ENCODE measurements around the gene ARFGAP1.

ARFGAP1 gene

GRCh38 chr20:63226042-63226943, 46.3 kb upstream of the ARFGAP1 start:
- no peak overlapping the region for H3K4me3 ChIP-seq (ENCODE audit: low read depth, low read length)

DNA sequence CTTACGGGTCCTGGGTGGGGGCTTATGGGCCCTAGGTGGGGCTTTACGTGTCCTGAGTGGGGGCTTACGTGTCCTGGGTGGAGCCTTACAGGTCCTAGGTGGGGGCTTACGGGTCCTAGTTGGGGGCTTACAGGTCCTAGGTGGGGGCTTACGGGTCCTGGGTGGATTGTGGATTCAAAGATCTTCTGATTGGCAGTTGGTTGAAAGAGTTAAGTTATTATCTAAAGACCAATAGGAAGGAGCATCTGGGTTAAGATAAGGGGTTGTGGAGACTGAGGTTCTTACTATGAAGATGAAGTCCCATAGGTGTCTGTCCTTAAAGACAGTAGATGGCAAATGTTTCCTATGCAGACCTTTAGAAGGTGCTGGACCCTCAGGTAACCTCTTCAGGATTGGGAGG, 45.4 kb upstream of the ARFGAP1 start:
- DNase-seq = no peak
- TF ChIP-seq CTCF (IDR thresholded peaks at IDR 0.05; ENCODE audit: low read depth, low read length) = no peak
- H3K27me3 ChIP-seq (ENCODE audit: insufficient read depth, low read depth, severe bottlenecking) = peaks cover 3% of the 10 kb centered on the region
- no peaks in the 10 kb centered on the region for H3K36me3 ChIP-seq
- H3K9me3 ChIP-seq (ENCODE audit: severe bottlenecking) = no peaks in the 10 kb centered on the region
- H3K4me3 ChIP-seq (ENCODE audit: low read depth, low read length) = no peak overlapping the region
- H3K27ac ChIP-seq = no peak overlapping the region

More at GRCh38 chr20:63226042-63226943, 46.3 kb upstream of the ARFGAP1 start:
- H3K27me3 ChIP-seq (ENCODE audit: insufficient read depth, low read depth, severe bottlenecking) = peaks cover 7% of the 10 kb centered on the region
- H3K27ac ChIP-seq = no peak overlapping the region
- no peaks in the 10 kb centered on the region for H3K36me3 ChIP-seq
- TF ChIP-seq CTCF (IDR thresholded peaks at IDR 0.05; ENCODE audit: low read depth, low read length) = no peak
- no peak for DNase-seq
- H3K9me3 ChIP-seq (ENCODE audit: severe bottlenecking) = no peaks in the 10 kb centered on the region

DNA sequence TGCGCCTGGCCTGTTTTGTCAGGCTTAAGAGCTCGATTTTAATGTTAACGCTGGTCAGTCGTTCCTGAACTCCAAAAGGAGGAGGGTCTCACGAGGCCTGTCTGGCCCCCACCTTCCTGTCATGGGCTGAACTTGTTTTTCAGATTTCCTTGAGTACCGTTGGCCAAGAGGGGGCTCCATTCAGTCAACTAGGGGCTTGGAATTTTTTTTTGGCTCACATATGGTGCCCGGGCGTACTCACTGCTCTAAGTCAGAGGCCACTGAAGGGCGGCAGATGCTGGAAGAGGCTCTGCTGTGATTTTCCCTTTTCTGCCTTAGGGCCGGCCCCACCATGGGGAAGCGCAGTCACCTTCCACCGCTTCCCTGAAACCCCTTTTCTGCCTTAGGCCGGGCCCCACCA, 43.8 kb upstream of the ARFGAP1 start:
- no peak overlapping the region for H3K27ac ChIP-seq
- TF ChIP-seq CTCF (IDR thresholded peaks at IDR 0.05; ENCODE audit: low read depth, low read length) = no peak

GRCh38 chr20:63230800-63231268, 41.8 kb upstream of the ARFGAP1 start:
- Histone ChIP-seq H3K36me3 (no peaks in the 10 kb centered on the region), H3K4me3 (ENCODE audit: low read depth, low read length) (no peak overlapping the region), H3K27ac (no peak overlapping the region), H3K9me3 (ENCODE audit: severe bottlenecking) (no peaks in the 10 kb centered on the region), H3K27me3 (ENCODE audit: insufficient read depth, low read depth, severe bottlenecking) (no peaks in the 10 kb centered on the region)
- TF ChIP-seq CTCF (IDR thresholded peaks at IDR 0.05; ENCODE audit: low read depth, low read length) = peak; percentile 86
- DNase-seq = peak; percentile 85

More for the DNA sequence above, 43.8 kb upstream of the ARFGAP1 start:
- Histone ChIP-seq H3K27me3 (ENCODE audit: insufficient read depth, low read depth, severe bottlenecking) (no peaks in the 10 kb centered on the region), H3K4me3 (ENCODE audit: low read depth, low read length) (no peak overlapping the region), H3K36me3 (no peaks in the 10 kb centered on the region), H3K9me3 (ENCODE audit: severe bottlenecking) (no peaks in the 10 kb centered on the region)
- DNase-seq = no peak

DNA sequence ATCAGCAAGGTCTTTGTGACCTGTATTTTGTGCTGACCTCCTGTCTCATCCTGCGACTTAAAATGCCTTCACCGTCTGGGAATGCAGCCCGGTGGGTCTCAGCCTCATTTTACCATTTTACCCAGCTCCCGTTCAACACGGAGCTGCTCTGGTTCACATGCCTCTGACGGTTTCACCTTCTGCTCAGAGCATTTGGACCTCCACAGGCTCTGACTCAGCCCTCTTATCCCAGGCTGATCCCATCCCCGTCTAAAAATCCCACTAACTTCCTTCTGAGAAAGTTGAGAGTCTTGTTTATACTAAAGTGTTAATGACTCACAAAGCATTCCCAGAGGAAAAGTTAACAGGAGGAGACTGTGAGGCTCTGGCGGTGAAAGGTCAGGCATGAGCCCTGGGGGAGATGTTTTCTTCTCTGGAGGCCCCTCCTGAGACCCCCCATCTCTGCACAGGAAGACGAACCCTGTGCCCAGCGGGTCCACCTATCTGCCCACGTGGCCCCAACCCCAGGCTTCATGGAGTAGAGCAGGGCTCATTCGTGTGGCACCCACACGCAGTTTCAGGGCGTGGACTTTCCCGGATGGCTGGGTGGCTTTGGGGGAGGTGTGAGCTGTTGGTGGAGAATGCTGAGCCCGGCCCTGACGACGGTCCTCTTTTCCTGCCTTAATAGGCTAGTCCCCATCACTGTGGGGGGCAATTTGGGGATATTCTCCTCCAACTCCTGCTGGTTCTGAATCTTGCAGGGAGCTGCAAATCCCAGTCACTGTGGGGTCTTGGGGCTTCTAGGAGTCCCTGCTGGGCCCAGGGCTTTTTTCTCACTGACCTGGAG, 40.2 kb upstream of the ARFGAP1 start:
- DNase-seq = no peak
- H3K27me3 ChIP-seq (ENCODE audit: insufficient read depth, low read depth, severe bottlenecking) = no peaks in the 10 kb centered on the region
- H3K4me3 ChIP-seq (ENCODE audit: low read depth, low read length) = no peak overlapping the region
- H3K9me3 ChIP-seq (ENCODE audit: severe bottlenecking) = no peaks in the 10 kb centered on the region
- TF ChIP-seq CTCF (IDR thresholded peaks at IDR 0.05; ENCODE audit: low read depth, low read length) = no peak
- H3K36me3 ChIP-seq = no peaks in the 10 kb centered on the region
- H3K27ac ChIP-seq = no peak overlapping the region

All from WERI-Rb-1 (cell line).